HepG2 (cell line): Measurements from ENCODE around the gene GALNT11. TPM values are rescaled to one million over a fixed set of nuclear protein-coding genes. Genes with fewer than 3 reads are reported as not detected.

Experiments used
- ATAC-seq: fragments of 200-7000 bp; cut with Tn5 transposase; 3 replicates; pipeline ENCODE4 v1.9.1; 2020; ENCODE audit warnings: mild to moderate bottlenecking, moderate library complexity
- BruUV-seq: library from RNA; stranded (reverse); fragments of 400-500 nt; replicated peaks from 2 replicates; lab custom pipeline; 2021; lab: Mats Ljungman, UMichigan
- CTCF ChIA-PET: fragments of 300-600 bp; formaldehyde crosslinking; extraction: SDS; loops from one replicate; lab custom pipeline; 2021; ENCODE audit warnings: low total read pairs, inconsistent platforms, low intra/inter-chr PET ratio; lab: Yijun Ruan, JAX
- POLR2A ChIA-PET: fragments of 350-600 bp; sonication (Branson Sonifier 250); formaldehyde crosslinking; loops from one replicate; lab custom pipeline; 2020; ENCODE audit warnings: antibody characterized with exemption, inconsistent platforms; lab: Yijun Ruan, JAX
- DNase-seq: peaks from one replicate; pipeline ENCODE4 v3.0.0-alpha.2; 2015; ENCODE audit warnings: low spot score
- FAIRE-seq: peaks from 3 replicates; lab custom pipeline; 2011; peaks lifted over from hg19 to GRCh38; lab: Jason Lieb, UNC
- H2AFZ ChIP-seq: one replicate; pipeline ENCODE4 v1.6.1; 2011; ENCODE audit warnings: low read length, inconsistent platforms
- H3K27ac ChIP-seq: fragments of 300-600 bp; 3 replicates; pipeline ENCODE4 v1.8.0; 2011; ENCODE audit warnings: mixed run types, mild to moderate bottlenecking, mixed read lengths, low read length, inconsistent platforms; ENCODE audit not compliant: insufficient read depth; ENCODE audit errors: extremely low read length
- H3K27me3 ChIP-seq, 2 experiments: fragments of 200-600 bp in 1 of 2; 2 replicates in 1 of 2; 3 replicates in 1 of 2; pipeline versions ENCODE4 v1.6.0 to v1.8.0; 2011; ENCODE audit warnings: low read length in 2 of 2, mild to moderate bottlenecking in 2 of 2, moderate library complexity in 2 of 2, inconsistent platforms in 1 of 2; ENCODE audit not compliant: insufficient read depth in 2 of 2, control insufficient read depth in 1 of 2
- H3K36me3 ChIP-seq, 2 experiments: fragments of 200-600 bp in 1 of 2; replicated peaks in 1 of 2; 2 replicates in 1 of 2; 3 replicates in 1 of 2; pipeline versions ENCODE4 v1.5.1 to v1.8.0; 2011; ENCODE audit warnings: low read length in 2 of 2, inconsistent platforms in 1 of 2; ENCODE audit not compliant: insufficient read depth in 2 of 2, control insufficient read depth in 1 of 2
- H3K4me1 ChIP-seq: 2 replicates; pipeline ENCODE4 v1.5.1; 2012; ENCODE audit warnings: low read length, inconsistent platforms; ENCODE audit not compliant: insufficient read depth
- H3K4me2 ChIP-seq: 2 replicates; pipeline ENCODE4 v1.6.0; 2011; ENCODE audit warnings: low read depth, low read length, inconsistent platforms
- H3K4me3 ChIP-seq, 3 experiments: fragments of 200-600 bp in 1 of 3; sonication (generic), shearing (Covaris generic) in 1 of 3; replicated peaks in 1 of 3; 2 replicates each; pipeline ENCODE4 v1.5.1; 2011 to 2016; ENCODE audit warnings: low read length in 3 of 3, inconsistent platforms in 2 of 3, low read depth in 2 of 3, mild to moderate bottlenecking in 2 of 3, control low read depth in 1 of 3, mixed read lengths in 1 of 3; ENCODE audit not compliant: insufficient read depth in 1 of 3
- H3K79me2 ChIP-seq: one replicate; pipeline ENCODE4 v1.6.1; 2011; ENCODE audit warnings: low read length, inconsistent platforms; ENCODE audit not compliant: insufficient read depth
- H3K9ac ChIP-seq: 2 replicates; pipeline ENCODE4 v1.6.0; 2011; ENCODE audit warnings: mild to moderate bottlenecking, low read depth, low read length, inconsistent platforms; ENCODE audit not compliant: insufficient read depth
- H3K9me3 ChIP-seq: 2 replicates; pipeline ENCODE4 v1.5.1; 2012; ENCODE audit warnings: mild to moderate bottlenecking, low read length
- H4K20me1 ChIP-seq: 2 replicates; pipeline ENCODE4 v1.6.0; 2011; ENCODE audit warnings: inconsistent platforms, mild to moderate bottlenecking, low read length, moderate library complexity; ENCODE audit not compliant: insufficient read depth
- ARID2 ChIP-seq: sonication (generic); formaldehyde crosslinking; IDR thresholded peaks from 2 replicates; pipeline ENCODE4 v1.8.1; 2022; ENCODE audit warnings: mild to moderate bottlenecking, missing genetic modification reagents, borderline replicate concordance
- MXI1 ChIP-seq: IDR thresholded peaks from 3 replicates; pipeline ENCODE4 v1.6.1; 2012; ENCODE audit warnings: low read depth, low read length, inconsistent platforms, borderline replicate concordance
- PAX8 ChIP-seq: sonication (generic); formaldehyde crosslinking; IDR thresholded peaks from 2 replicates; pipeline ENCODE4 v1.8.0; 2022; ENCODE audit warnings: mild to moderate bottlenecking, missing genetic modification reagents, borderline replicate concordance
- ZSCAN9 ChIP-seq: IDR thresholded peaks from 2 replicates; pipeline ENCODE4 v1.6.1; 2016; ENCODE audit warnings: borderline replicate concordance
- WGBS: methylation state at CpG from one replicate; pipeline ENCODE4 v1.1.6; 2017; ENCODE audit warnings: low lambda C conversion rate; 5-methylcytosine and 5-hydroxymethylcytosine counted together
- in situ Hi-C: cut with HindIII; loops from 2 replicates; pipeline ENCODE4 v1.10.0; 2017; ENCODE audit warnings: low pct_unique_long_range_greater_than_20kb; ENCODE audit not compliant: extremely low pct_ligation_motif_present
- intact Hi-C: fragments of 100-400 bp; cut with micrococcal nuclease; formaldehyde crosslinking; loops from one replicate; pipeline ENCODE4 v1.10.0; 2022; ENCODE audit not compliant: unreplicated experiment
- polyA plus RNA-seq, 8 experiments: library from polyadenylated mRNA; depleted of rRNA in 3 of 8; stranded (reverse) in 7 of 8; unstranded in 1 of 8; fragments of >200 nt; fragmentation: Illumina TruSeq in 4 of 8; extraction: Trizol in 4 of 8; gene quantifications; 2 replicates each; pipeline versions ENCODE4 v1.2.1 to v1.2.3, GENCODE V29; 2011 to 2016; ENCODE audit warnings: low read depth in 4 of 8, missing spikeins in 1 of 8, mixed read lengths in 1 of 8; ENCODE audit not compliant: insufficient read depth in 1 of 8
- total RNA-seq, 5 experiments: library from RNA; depleted of rRNA; stranded (reverse); fragments of >200 nt; fragmentation: Illumina TruSeq; extraction: Trizol; gene quantifications; 2 replicates each; pipeline ENCODE4 v1.2.3, GENCODE V29; 2016; ENCODE audit warnings: low read depth in 1 of 5
- TF ChIP-seq, protein P1 (sequence below), 2 experiments: IDR thresholded peaks; 2 replicates each; pipeline ENCODE4 v1.6.1; 2011 to 2012; ENCODE audit warnings: low read length in 2 of 2, borderline replicate concordance in 1 of 2, low read depth in 1 of 2, mild to moderate bottlenecking in 1 of 2, moderate library complexity in 1 of 2

GALNT11 gene
- total and polyA plus RNA-seq, 2 of the 13 experiments (the other 11 are each of a cell fraction or from before 2014, with no cell fraction given), result 9.3 to 16.3 TPM

DNA sequence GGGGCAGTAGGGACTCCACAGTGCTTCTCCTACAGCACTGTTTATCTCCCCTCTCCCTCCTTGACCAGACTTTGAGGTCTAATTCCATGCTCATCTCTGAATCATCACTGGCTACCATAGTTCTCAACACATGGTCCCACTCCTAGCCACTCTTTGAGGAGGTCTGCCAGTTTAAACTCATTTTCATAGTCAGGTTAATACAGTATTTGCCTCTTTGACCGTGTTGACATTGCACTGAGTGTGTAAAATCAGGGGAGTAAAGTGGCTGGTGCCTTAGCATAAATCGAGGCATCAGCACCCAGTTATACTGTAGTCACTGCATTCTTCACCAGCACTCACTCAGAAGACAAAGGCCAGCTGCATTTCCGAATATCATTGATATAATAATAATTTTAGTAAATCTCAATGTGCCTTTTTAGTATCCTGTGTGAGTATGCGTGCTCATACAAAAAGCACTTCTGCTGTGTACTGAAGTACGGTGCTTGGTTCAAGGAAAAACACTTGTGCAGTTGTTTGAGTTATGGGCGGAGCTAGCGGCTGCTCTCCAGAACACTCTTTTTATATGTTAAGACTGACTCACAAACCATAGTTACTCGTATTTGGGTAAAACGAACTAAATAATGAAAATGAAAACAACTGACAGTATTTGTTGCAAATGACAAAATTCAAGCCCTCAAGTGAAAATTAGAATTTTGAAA lies 89.7 kb downstream of the GALNT11 start:
- Histone ChIP-seq H3K9ac (no peak overlapping the region), H3K4me3 (no peak overlapping the region), H3K4me1 (no peaks in the 10 kb centered on the region), H3K9me3 (no peaks in the 10 kb centered on the region), H2AFZ (no peak overlapping the region), H3K27me3 (no peaks in the 10 kb centered on the region), H4K20me1 (no peaks in the 10 kb centered on the region), H3K27ac (no peak overlapping the region), H3K36me3 (peaks cover 10 to 16% of the 10 kb centered on the region in 2 experiments; a peak in 4 of 5 replicates), H3K79me2 (no peaks in the 10 kb centered on the region), H3K4me2 (no peak overlapping the region)
- BruUV-seq, result no TSS peak
- WGBS, result 94% methylated on average over 9 of the region's 9 CpGs
- in situ Hi-C loops, result no loop called here
- ChIA-PET CTCF (no interaction called here), POLR2A (no interaction called here)
- FAIRE-seq (no peak), DNase-seq (no peak), ATAC-seq (0 out of 3 replicates have a peak, but pooled peaks have one; percentile 30)
- intact Hi-C loops, result no loop called here
- TF ChIP-seq, protein P1, sequence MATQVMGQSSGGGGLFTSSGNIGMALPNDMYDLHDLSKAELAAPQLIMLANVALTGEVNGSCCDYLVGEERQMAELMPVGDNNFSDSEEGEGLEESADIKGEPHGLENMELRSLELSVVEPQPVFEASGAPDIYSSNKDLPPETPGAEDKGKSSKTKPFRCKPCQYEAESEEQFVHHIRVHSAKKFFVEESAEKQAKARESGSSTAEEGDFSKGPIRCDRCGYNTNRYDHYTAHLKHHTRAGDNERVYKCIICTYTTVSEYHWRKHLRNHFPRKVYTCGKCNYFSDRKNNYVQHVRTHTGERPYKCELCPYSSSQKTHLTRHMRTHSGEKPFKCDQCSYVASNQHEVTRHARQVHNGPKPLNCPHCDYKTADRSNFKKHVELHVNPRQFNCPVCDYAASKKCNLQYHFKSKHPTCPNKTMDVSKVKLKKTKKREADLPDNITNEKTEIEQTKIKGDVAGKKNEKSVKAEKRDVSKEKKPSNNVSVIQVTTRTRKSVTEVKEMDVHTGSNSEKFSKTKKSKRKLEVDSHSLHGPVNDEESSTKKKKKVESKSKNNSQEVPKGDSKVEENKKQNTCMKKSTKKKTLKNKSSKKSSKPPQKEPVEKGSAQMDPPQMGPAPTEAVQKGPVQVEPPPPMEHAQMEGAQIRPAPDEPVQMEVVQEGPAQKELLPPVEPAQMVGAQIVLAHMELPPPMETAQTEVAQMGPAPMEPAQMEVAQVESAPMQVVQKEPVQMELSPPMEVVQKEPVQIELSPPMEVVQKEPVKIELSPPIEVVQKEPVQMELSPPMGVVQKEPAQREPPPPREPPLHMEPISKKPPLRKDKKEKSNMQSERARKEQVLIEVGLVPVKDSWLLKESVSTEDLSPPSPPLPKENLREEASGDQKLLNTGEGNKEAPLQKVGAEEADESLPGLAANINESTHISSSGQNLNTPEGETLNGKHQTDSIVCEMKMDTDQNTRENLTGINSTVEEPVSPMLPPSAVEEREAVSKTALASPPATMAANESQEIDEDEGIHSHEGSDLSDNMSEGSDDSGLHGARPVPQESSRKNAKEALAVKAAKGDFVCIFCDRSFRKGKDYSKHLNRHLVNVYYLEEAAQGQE (IDR thresholded peaks at IDR 0.05; ENCODE audit: borderline replicate concordance in 1 of 2, low read depth in 1 of 2, low read length in 2 of 2), result no peak
- TF ChIP-seq MXI1 (no peak), PAX8 (no peak), ARID2 (no peak), ZSCAN9 (CRISPR knock-in tag) (no peak)
